ENCODE measurements around the gene LARP7.
"Not testable (repeated sequence)": the region's sequence is repeated elsewhere in the genome, so short reads cannot be mapped to it uniquely, and the experiment has no call there.

- not testable (repeated sequence) for TF ChIP-seq CTCF, ZFP69B (tag by site-specific recombination; IDR thresholded peaks at IDR 0.05)
Observed at GRCh38 chr4:112612814-112613213, 24.1 kb upstream of the LARP7 start.

Data from HEK293 (cell line).